Endothelial cell of umbilical vein (primary cell): Measurements from ENCODE around the gene RALGAPB. TPM values are rescaled to one million over a fixed set of nuclear protein-coding genes. Genes with fewer than 3 reads are reported as not detected.

Experiments
- BruUV-seq: library from RNA; stranded (reverse); fragments of 400-500 nt; replicated peaks from 2 replicates; lab custom pipeline; 2021; lab: Mats Ljungman, UMichigan
- CTCF ChIA-PET: fragments of 300-600, 350-600 bp; sonication (Branson Sonifier 250); formaldehyde crosslinking; loops from one replicate; lab custom pipeline; 2021; ENCODE audit warnings: antibody characterized with exemption, inconsistent platforms; lab: Charles Lee
- POLR2A ChIA-PET: fragments of 300-600, 350-600 bp; sonication (Branson Sonifier 250); formaldehyde crosslinking; loops from one replicate; lab custom pipeline; 2021; ENCODE audit warnings: antibody characterized with exemption, inconsistent platforms; lab: Charles Lee
- DNase-seq: peaks from one replicate; pipeline ENCODE4 v3.0.0-alpha.2; 2011; ENCODE audit warnings: low read depth, low spot score
- FAIRE-seq: peaks from 2 replicates; lab custom pipeline; 2011; peaks lifted over from hg19 to GRCh38; lab: Jason Lieb, UNC
- H2AFZ ChIP-seq: 2 replicates; pipeline ENCODE4 v1.6.0; 2012; ENCODE audit warnings: low read depth, low read length, control low read depth, inconsistent platforms
- H3K27ac ChIP-seq: 2 replicates; pipeline ENCODE4 v1.5.1; 2011; ENCODE audit warnings: low read depth, mild to moderate bottlenecking, control low read depth, low read length, moderate library complexity; ENCODE audit not compliant: insufficient read depth
- H3K27me3 ChIP-seq, 2 experiments: 2 replicates each; pipeline versions ENCODE4 v1.6.0 to v1.6.1; 2011; ENCODE audit warnings: low read length in 2 of 2, mixed read lengths in 1 of 2; ENCODE audit not compliant: control insufficient read depth in 2 of 2, insufficient read depth in 2 of 2
- H3K36me3 ChIP-seq, 2 experiments: 2 replicates in 1 of 2; 3 replicates in 1 of 2; pipeline ENCODE4 v1.5.1; 2011; ENCODE audit warnings: low read length in 2 of 2, mild to moderate bottlenecking in 1 of 2, moderate library complexity in 1 of 2; ENCODE audit not compliant: control insufficient read depth in 2 of 2, insufficient read depth in 2 of 2; ENCODE audit errors: extremely low read depth in 1 of 2
- H3K4me1 ChIP-seq: 3 replicates; pipeline ENCODE4 v1.5.1; 2011; ENCODE audit warnings: mild to moderate bottlenecking, low read length; ENCODE audit not compliant: control insufficient read depth, insufficient read depth; ENCODE audit errors: extremely low read depth
- H3K4me2 ChIP-seq: 2 replicates; pipeline ENCODE4 v1.6.1; 2011; ENCODE audit warnings: low read length, control low read depth, mixed read lengths; ENCODE audit not compliant: insufficient read depth
- H3K4me3 ChIP-seq, 3 experiments: fragments of 200-600 bp in 1 of 3; sonication (generic), shearing (Covaris generic) in 1 of 3; replicated peaks in 1 of 3; 2 replicates each; pipeline ENCODE4 v1.5.1; 2011 to 2016; ENCODE audit warnings: control low read depth in 3 of 3, low read length in 3 of 3, mild to moderate bottlenecking in 2 of 3, inconsistent platforms in 1 of 3, low read depth in 1 of 3, moderate library complexity in 1 of 3; ENCODE audit not compliant: insufficient read depth in 1 of 3
- H3K79me2 ChIP-seq: 2 replicates; pipeline ENCODE4 v1.6.0; 2012; ENCODE audit warnings: low read length, inconsistent platforms; ENCODE audit not compliant: control insufficient read depth, insufficient read depth
- H3K9ac ChIP-seq: replicated peaks from 2 replicates; pipeline ENCODE3; 2011; ENCODE audit warnings: low read length, control low read depth; ENCODE audit not compliant: insufficient read depth; ENCODE audit errors: extremely low read depth
- H3K9me1 ChIP-seq: replicated peaks from 3 replicates; pipeline ENCODE4 v1.6.0; 2011; ENCODE audit warnings: mild to moderate bottlenecking, low read length; ENCODE audit not compliant: control insufficient read depth, insufficient read depth; ENCODE audit errors: extremely low read depth
- H3K9me3 ChIP-seq: replicated peaks from 2 replicates; pipeline ENCODE4 v1.5.1; 2012; ENCODE audit warnings: low read length, inconsistent platforms; ENCODE audit not compliant: control insufficient read depth, insufficient read depth
- H4K20me1 ChIP-seq: replicated peaks from 2 replicates; pipeline ENCODE3; 2011; ENCODE audit warnings: mild to moderate bottlenecking, low read length; ENCODE audit not compliant: control insufficient read depth, insufficient read depth; ENCODE audit errors: extremely low read depth
- CTCF ChIP-seq, 2 donors: IDR thresholded peaks; 1 replicate in 1 of 2; 2 replicates in 1 of 2; pipeline ENCODE4 v1.5.1; 2011; ENCODE audit warnings: low read length in 2 of 2, mild to moderate bottlenecking in 2 of 2, moderate library complexity in 2 of 2, control low read depth in 1 of 2, inconsistent platforms in 1 of 2, low read depth in 1 of 2; ENCODE audit not compliant: insufficient read depth in 1 of 2; ENCODE audit errors: extremely low read depth in 1 of 2
- EZH2 ChIP-seq: IDR thresholded peaks from 2 replicates; pipeline ENCODE4 v1.6.1; 2012; ENCODE audit warnings: borderline replicate concordance, low read depth, mild to moderate bottlenecking, moderate library complexity, low read length, inconsistent platforms; ENCODE audit not compliant: severe bottlenecking
- FOS ChIP-seq: IDR thresholded peaks from 2 replicates; pipeline ENCODE4 v1.6.1; 2011; ENCODE audit warnings: mild to moderate bottlenecking, low read length, moderate library complexity, borderline replicate concordance; ENCODE audit not compliant: insufficient read depth
- GATA2 ChIP-seq: IDR thresholded peaks from 2 replicates; pipeline ENCODE4 v1.7.0; 2011; ENCODE audit warnings: low read depth, mild to moderate bottlenecking, moderate library complexity, mixed read lengths, low read length; ENCODE audit not compliant: insufficient read length, insufficient read depth
- JUN ChIP-seq: IDR thresholded peaks from 2 replicates; pipeline ENCODE4 v1.6.1; 2011; ENCODE audit warnings: borderline replicate concordance, low read depth; ENCODE audit not compliant: insufficient read length, insufficient read depth
- MAX ChIP-seq: IDR thresholded peaks from 2 replicates; pipeline ENCODE4 v1.6.1; 2011; ENCODE audit not compliant: insufficient read depth, insufficient read length
- MYC ChIP-seq: IDR thresholded peaks from one replicate; pipeline ENCODE4 v1.6.1; 2011; ENCODE audit warnings: mild to moderate bottlenecking, low read depth, low read length
- POLR2A ChIP-seq: IDR thresholded peaks from 2 replicates; pipeline ENCODE4 v1.6.1; 2012; ENCODE audit warnings: low read depth, mild to moderate bottlenecking, control low read depth, low read length
- POLR2AphosphoS5 ChIP-seq: IDR thresholded peaks from 2 replicates; pipeline ENCODE4 v1.6.1; 2012; ENCODE audit warnings: low read depth, mild to moderate bottlenecking, control low read depth, low read length, moderate library complexity; ENCODE audit not compliant: insufficient read depth
- dilution Hi-C: fragments of 300-500 bp; cut with MboI; formaldehyde crosslinking; loops from one replicate; pipeline ENCODE4 v1.15.0; 2019; ENCODE audit warnings: low sequenced_read_pairs; ENCODE audit not compliant: extremely low pct_ligation_motif_present
- intact Hi-C: fragments of 100-400 bp; cut with micrococcal nuclease; formaldehyde crosslinking; loops from one replicate; pipeline ENCODE4 v1.10.0; 2022
- polyA plus RNA-seq, 4 experiments: library from polyadenylated mRNA; depleted of rRNA in 3 of 4; stranded (reverse) in 3 of 4; unstranded in 1 of 4; fragments of >200 nt; gene quantifications; 2 replicates each; pipeline versions ENCODE4 v1.2.1 to v1.2.3, GENCODE V29; 2011 to 2012; ENCODE audit warnings: missing spikeins in 1 of 4
- total RNA-seq: library from RNA; stranded (reverse); gene quantifications from 2 replicates; pipeline ENCODE4 v1.2.3, GENCODE V29; 2021

The RALGAPB gene
- total and polyA plus RNA-seq, 2 donors (not counting 3 experiments of a cell fraction or from before 2014, with no cell fraction given), result 12.8 to 38.7 TPM

GRCh38 chr20:38585404-38586180 lies 112.9 kb downstream of the RALGAPB start:
- no peaks in the 10 kb centered on the region for H3K4me1 ChIP-seq
- no peak for TF ChIP-seq CTCF (IDR thresholded peaks at IDR 0.05; ENCODE audit: extremely low read depth in 1 of 2, insufficient read depth in 1 of 2, low read depth in 1 of 2, low read length in 2 of 2)
- no peak for TF ChIP-seq MAX
- no peak for TF ChIP-seq EZH2
- TF ChIP-seq FOS, result no peak
- no peak for TF ChIP-seq POLR2A
- no peak for TF ChIP-seq MYC
- no peak for TF ChIP-seq GATA2
- TF ChIP-seq POLR2AphosphoS5, result no peak
- TF ChIP-seq JUN, result no peak
- no peak overlapping the region for H3K9ac ChIP-seq
- H3K9me1 ChIP-seq, result no peaks in the 10 kb centered on the region
- ChIA-PET POLR2A (no interaction called here), CTCF (no interaction called here)
- DNase-seq (no peak), FAIRE-seq (no peak)
- no peak overlapping the region for H2AFZ ChIP-seq
- no peaks in the 10 kb centered on the region for H4K20me1 ChIP-seq
- H3K4me2 ChIP-seq, result no peak overlapping the region
- no TSS peak for BruUV-seq
- intact Hi-C loops, result no loop called here
- no peaks in the 10 kb centered on the region for H3K9me3 ChIP-seq
- H3K79me2 ChIP-seq, result no peaks in the 10 kb centered on the region
- no peak overlapping the region for H3K4me3 ChIP-seq
- dilution Hi-C loops, result no loop called here
- peaks cover 0 to 6% of the 10 kb centered on the region in 2 experiments for H3K27me3 ChIP-seq
- H3K27ac ChIP-seq, result no peak overlapping the region
- H3K36me3 ChIP-seq, result no peaks in the 10 kb centered on the region
